ENCODE results near the gene MACROD2. TPM values are rescaled to one million over a fixed set of nuclear protein-coding genes. Genes with fewer than 3 reads are reported as not detected.

MACROD2 gene
- total and polyA plus RNA-seq, 9 donors = 3.7 to 25.5 (median 7.8) TPM

DNA sequence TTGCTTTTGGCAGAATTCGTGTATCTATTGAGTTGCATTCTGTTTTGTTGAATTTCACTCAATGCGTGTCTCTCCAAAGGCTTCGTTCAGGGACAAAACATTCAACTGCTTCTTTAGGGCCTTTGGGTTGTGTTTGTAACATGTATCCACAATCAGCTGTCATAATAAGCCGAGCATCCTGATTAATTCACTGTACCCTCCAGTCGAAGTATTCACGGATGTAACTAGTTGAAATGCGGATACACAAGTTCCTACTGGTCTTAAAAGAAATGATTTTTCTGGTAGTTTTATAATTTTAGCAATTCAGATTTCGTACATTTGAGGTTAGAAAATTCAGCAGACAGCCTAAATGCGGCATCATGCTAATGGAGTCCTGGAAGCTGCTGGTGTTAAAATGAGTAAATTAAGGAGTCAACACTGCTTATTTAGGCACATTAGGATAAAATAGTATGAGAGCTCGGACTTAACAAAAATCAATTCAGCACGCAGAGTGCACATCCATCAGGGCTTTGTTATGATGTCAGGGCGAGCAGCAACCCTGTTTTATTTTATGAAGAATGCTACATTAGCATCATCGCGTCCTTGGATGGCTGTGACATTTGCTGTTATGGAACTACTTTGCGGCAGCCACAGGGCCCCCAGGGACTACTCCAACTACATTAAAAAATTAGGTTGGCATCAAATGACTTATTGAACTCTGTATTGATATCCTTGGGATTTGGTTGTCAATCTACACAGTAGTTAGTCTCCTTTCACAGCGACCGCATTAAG is 831.4 kb downstream of the MACROD2 start:
- 82 to 91% (median 86%) methylated on average over 17 of the region's 17 CpGs for WGBS, 3 donors
- H3K27me3 ChIP-seq = no peaks in the 10 kb centered on the region
- H3K9me3 ChIP-seq = no peaks in the 10 kb centered on the region
- H3K27ac ChIP-seq = no peak overlapping the region
- no peak for TF ChIP-seq POLR2A (IDR thresholded peaks at IDR 0.05)
- TF ChIP-seq, protein P1, sequence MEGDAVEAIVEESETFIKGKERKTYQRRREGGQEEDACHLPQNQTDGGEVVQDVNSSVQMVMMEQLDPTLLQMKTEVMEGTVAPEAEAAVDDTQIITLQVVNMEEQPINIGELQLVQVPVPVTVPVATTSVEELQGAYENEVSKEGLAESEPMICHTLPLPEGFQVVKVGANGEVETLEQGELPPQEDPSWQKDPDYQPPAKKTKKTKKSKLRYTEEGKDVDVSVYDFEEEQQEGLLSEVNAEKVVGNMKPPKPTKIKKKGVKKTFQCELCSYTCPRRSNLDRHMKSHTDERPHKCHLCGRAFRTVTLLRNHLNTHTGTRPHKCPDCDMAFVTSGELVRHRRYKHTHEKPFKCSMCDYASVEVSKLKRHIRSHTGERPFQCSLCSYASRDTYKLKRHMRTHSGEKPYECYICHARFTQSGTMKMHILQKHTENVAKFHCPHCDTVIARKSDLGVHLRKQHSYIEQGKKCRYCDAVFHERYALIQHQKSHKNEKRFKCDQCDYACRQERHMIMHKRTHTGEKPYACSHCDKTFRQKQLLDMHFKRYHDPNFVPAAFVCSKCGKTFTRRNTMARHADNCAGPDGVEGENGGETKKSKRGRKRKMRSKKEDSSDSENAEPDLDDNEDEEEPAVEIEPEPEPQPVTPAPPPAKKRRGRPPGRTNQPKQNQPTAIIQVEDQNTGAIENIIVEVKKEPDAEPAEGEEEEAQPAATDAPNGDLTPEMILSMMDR (IDR thresholded peaks at IDR 0.05) = no peak
- TF ChIP-seq EP300 (IDR thresholded peaks at IDR 0.05) = no peak
- no peak for DNase-seq
- no peak overlapping the region for H3K4me3 ChIP-seq
- no peaks in the 10 kb centered on the region for H3K36me3 ChIP-seq
- intact Hi-C loops (cut with DNase I) = no loop called here
- no peaks in the 10 kb centered on the region for H3K4me1 ChIP-seq (ENCODE audit: insufficient read depth)

DNA sequence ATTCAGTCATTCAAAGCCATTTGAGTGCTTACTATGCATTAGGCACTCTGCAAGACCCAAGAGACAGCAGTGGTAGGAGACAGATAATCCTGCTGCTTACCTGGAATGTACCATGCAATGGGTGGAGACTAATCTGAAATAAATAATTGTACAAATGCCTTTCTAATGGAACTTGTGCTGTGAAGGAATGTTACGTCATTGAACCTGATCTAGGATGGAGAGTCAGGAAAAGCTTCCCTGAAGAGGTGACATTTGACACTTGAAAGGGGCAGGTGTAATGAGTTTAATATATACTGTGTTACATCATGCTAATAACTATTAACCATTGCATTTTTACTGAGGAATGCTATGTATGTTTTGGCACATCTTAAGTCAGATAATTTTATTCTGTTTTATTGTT is 833.1 kb downstream of the MACROD2 start:
- WGBS, 3 donors = 85 to 95% (median 94%) methylated on average over 1 of the region's 1 CpG
- Histone ChIP-seq H3K27me3 (no peaks in the 10 kb centered on the region), H3K36me3 (no peaks in the 10 kb centered on the region), H3K4me3 (no peak overlapping the region), H3K9me3 (no peaks in the 10 kb centered on the region), H3K27ac (no peak overlapping the region), H3K4me1 (ENCODE audit: insufficient read depth) (no peaks in the 10 kb centered on the region)
- intact Hi-C loops (cut with DNase I) = no loop called here
- no peak for DNase-seq
- TF ChIP-seq POLR2A (IDR thresholded peaks at IDR 0.05) (no peak), EP300 (IDR thresholded peaks at IDR 0.05) (no peak)
- TF ChIP-seq, protein P1 (IDR thresholded peaks at IDR 0.05) = no peak

DNA sequence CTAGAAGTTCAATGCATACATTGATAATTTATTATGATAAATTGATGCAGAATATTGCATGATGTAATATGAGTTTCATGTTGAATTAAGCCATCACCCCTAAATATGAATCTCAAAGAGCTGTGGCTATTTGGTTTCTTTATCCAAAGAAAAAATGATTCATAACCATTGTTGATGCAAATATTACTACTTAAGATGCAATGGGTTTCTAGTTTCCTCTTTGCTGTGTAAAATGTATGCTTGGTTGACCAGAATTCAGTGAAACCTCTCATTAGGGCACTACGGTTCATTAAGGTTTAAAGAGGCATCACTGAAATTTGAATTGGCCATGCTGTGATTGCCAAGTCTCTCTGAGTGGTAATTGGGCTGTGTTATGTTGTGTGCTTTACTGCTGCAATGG is 834.6 kb downstream of the MACROD2 start:
- Histone ChIP-seq H3K27ac (no peak overlapping the region), H3K4me3 (no peak overlapping the region), H3K4me1 (ENCODE audit: insufficient read depth) (no peaks in the 10 kb centered on the region), H3K27me3 (no peaks in the 10 kb centered on the region), H3K9me3 (no peaks in the 10 kb centered on the region), H3K36me3 (no peaks in the 10 kb centered on the region)
- TF ChIP-seq EP300 (IDR thresholded peaks at IDR 0.05) (no peak), POLR2A (IDR thresholded peaks at IDR 0.05) (no peak)
- TF ChIP-seq, protein P1 (IDR thresholded peaks at IDR 0.05) = no peak
- 68 to 83% (median 75%) methylated on average over 1 of the region's 1 CpG for WGBS, 3 donors
- no peak for DNase-seq
- intact Hi-C loops (cut with DNase I) = no loop called here

DNA sequence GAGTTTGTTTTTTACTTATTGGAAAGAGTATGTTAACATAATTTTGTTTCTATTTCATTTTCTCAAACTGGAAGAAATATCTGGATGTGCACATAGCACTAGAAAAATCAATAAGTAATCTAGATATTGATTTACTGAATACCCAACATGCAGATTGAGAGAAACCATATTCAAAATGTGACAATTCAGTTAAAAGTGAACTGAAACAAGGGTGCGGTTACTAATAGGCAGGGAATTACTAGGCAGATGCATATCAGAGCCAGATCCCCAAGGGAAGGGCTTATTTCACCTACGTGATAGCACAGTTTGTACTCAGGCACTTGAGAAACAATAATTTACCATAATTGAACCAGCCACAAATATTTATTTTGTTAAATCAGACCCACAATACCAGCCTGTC is 835.1 kb downstream of the MACROD2 start:
- 91 to 94% (median 92%) methylated on average over 2 of the region's 2 CpGs for WGBS, 3 donors
- Histone ChIP-seq H3K9me3 (no peaks in the 10 kb centered on the region), H3K4me3 (no peak overlapping the region), H3K4me1 (ENCODE audit: insufficient read depth) (no peaks in the 10 kb centered on the region), H3K27me3 (no peaks in the 10 kb centered on the region), H3K27ac (no peak overlapping the region), H3K36me3 (no peaks in the 10 kb centered on the region)
- DNase-seq = no peak
- intact Hi-C loops (cut with DNase I) = no loop called here
- TF ChIP-seq EP300 (IDR thresholded peaks at IDR 0.05) = no peak
- TF ChIP-seq POLR2A (IDR thresholded peaks at IDR 0.05) = no peak
- TF ChIP-seq, protein P1 (IDR thresholded peaks at IDR 0.05) = no peak

Measured in ovary (tissue), 9 donors.